GM23338 (cell line): Measurements from ENCODE around the gene CPSF2.
"Not testable (repeated sequence)": the region's sequence is repeated elsewhere in the genome, so short reads cannot be mapped to it uniquely, and the experiment has no call there.

ENCODE experiments used
- CREB1 ChIP-seq: fragments of 250-450 bp; sonication (Bioruptor Pico); IDR thresholded peaks from 2 replicates; pipeline ENCODE4 v1.5.0; 2020; ENCODE audit warnings: low read depth, mild to moderate bottlenecking, moderate library complexity
- CTCF ChIP-seq, 2 experiments: fragments of 200-600 bp in 1 of 2; sonication (generic) in 1 of 2; conservative IDR thresholded peaks; 2 replicates each; pipeline versions ENCODE4 v1.5.1 to v1.6.1; 2016 to 2017; ENCODE audit warnings: antibody characterized with exemption in 2 of 2, low read depth in 2 of 2, mild to moderate bottlenecking in 2 of 2, moderate library complexity in 1 of 2
- EZH2 ChIP-seq: fragments of 200-600 bp; sonication (generic); IDR thresholded peaks from one replicate; pipeline ENCODE4 v1.8.0; 2017; ENCODE audit warnings: antibody characterized with exemption, mild to moderate bottlenecking, low read depth; ENCODE audit not compliant: unreplicated experiment
- EZH2phosphoT487 ChIP-seq: fragments of 200-600 bp; sonication (generic); IDR thresholded peaks from one replicate; pipeline ENCODE4 v1.8.1; 2018; ENCODE audit warnings: antibody characterized with exemption; ENCODE audit not compliant: unreplicated experiment
- JUNB ChIP-seq: IDR thresholded peaks from one replicate; pipeline ENCODE4 v1.6.1; 2016; ENCODE audit warnings: antibody characterized with exemption; ENCODE audit not compliant: unreplicated experiment
- NANOG ChIP-seq: IDR thresholded peaks from 2 replicates; pipeline ENCODE4 v1.6.1; 2016; ENCODE audit warnings: antibody characterized with exemption, borderline replicate concordance
- POLR2AphosphoS5 ChIP-seq: IDR thresholded peaks from 2 replicates; pipeline ENCODE4 v1.6.1; 2016; ENCODE audit warnings: antibody characterized with exemption, low read depth
- ZNF114 ChIP-seq: fragments of 250-450 bp; sonication (Bioruptor Pico); IDR thresholded peaks from 2 replicates; pipeline ENCODE4 v1.5.0; 2020; ENCODE audit warnings: mild to moderate bottlenecking, moderate library complexity
- ZNF331 ChIP-seq: fragments of 250-450 bp; sonication (Bioruptor Pico); IDR thresholded peaks from 2 replicates; pipeline ENCODE4 v1.5.0; 2020; ENCODE audit warnings: low read depth, mild to moderate bottlenecking, moderate library complexity
- TF ChIP-seq, protein P1 (sequence below): IDR thresholded peaks from one replicate; pipeline ENCODE4 v1.6.1; 2018; ENCODE audit warnings: antibody characterized with exemption; ENCODE audit not compliant: unreplicated experiment
- TF ChIP-seq, protein P2 (sequence below): fragments of 250-450 bp; sonication (Bioruptor Pico); IDR thresholded peaks from 2 replicates; pipeline ENCODE4 v1.5.0; 2020; ENCODE audit warnings: mild to moderate bottlenecking, moderate library complexity
- TF ChIP-seq, protein P3 (sequence below): IDR thresholded peaks from 2 replicates; pipeline ENCODE4 v1.6.1; 2016; ENCODE audit warnings: antibody characterized with exemption

- TF ChIP-seq CTCF (conservative IDR thresholded peaks at IDR 0.05; ENCODE audit: low read depth in 2 of 2); EZH2phosphoT487; CREB1 (CRISPR knock-in tag); EZH2; JUNB; POLR2AphosphoS5; ZNF114; NANOG; ZNF331 (CRISPR knock-in tag): not testable (repeated sequence)
- TF ChIP-seq, protein P1, sequence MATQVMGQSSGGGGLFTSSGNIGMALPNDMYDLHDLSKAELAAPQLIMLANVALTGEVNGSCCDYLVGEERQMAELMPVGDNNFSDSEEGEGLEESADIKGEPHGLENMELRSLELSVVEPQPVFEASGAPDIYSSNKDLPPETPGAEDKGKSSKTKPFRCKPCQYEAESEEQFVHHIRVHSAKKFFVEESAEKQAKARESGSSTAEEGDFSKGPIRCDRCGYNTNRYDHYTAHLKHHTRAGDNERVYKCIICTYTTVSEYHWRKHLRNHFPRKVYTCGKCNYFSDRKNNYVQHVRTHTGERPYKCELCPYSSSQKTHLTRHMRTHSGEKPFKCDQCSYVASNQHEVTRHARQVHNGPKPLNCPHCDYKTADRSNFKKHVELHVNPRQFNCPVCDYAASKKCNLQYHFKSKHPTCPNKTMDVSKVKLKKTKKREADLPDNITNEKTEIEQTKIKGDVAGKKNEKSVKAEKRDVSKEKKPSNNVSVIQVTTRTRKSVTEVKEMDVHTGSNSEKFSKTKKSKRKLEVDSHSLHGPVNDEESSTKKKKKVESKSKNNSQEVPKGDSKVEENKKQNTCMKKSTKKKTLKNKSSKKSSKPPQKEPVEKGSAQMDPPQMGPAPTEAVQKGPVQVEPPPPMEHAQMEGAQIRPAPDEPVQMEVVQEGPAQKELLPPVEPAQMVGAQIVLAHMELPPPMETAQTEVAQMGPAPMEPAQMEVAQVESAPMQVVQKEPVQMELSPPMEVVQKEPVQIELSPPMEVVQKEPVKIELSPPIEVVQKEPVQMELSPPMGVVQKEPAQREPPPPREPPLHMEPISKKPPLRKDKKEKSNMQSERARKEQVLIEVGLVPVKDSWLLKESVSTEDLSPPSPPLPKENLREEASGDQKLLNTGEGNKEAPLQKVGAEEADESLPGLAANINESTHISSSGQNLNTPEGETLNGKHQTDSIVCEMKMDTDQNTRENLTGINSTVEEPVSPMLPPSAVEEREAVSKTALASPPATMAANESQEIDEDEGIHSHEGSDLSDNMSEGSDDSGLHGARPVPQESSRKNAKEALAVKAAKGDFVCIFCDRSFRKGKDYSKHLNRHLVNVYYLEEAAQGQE, result not testable (repeated sequence)
- TF ChIP-seq, protein P2, sequence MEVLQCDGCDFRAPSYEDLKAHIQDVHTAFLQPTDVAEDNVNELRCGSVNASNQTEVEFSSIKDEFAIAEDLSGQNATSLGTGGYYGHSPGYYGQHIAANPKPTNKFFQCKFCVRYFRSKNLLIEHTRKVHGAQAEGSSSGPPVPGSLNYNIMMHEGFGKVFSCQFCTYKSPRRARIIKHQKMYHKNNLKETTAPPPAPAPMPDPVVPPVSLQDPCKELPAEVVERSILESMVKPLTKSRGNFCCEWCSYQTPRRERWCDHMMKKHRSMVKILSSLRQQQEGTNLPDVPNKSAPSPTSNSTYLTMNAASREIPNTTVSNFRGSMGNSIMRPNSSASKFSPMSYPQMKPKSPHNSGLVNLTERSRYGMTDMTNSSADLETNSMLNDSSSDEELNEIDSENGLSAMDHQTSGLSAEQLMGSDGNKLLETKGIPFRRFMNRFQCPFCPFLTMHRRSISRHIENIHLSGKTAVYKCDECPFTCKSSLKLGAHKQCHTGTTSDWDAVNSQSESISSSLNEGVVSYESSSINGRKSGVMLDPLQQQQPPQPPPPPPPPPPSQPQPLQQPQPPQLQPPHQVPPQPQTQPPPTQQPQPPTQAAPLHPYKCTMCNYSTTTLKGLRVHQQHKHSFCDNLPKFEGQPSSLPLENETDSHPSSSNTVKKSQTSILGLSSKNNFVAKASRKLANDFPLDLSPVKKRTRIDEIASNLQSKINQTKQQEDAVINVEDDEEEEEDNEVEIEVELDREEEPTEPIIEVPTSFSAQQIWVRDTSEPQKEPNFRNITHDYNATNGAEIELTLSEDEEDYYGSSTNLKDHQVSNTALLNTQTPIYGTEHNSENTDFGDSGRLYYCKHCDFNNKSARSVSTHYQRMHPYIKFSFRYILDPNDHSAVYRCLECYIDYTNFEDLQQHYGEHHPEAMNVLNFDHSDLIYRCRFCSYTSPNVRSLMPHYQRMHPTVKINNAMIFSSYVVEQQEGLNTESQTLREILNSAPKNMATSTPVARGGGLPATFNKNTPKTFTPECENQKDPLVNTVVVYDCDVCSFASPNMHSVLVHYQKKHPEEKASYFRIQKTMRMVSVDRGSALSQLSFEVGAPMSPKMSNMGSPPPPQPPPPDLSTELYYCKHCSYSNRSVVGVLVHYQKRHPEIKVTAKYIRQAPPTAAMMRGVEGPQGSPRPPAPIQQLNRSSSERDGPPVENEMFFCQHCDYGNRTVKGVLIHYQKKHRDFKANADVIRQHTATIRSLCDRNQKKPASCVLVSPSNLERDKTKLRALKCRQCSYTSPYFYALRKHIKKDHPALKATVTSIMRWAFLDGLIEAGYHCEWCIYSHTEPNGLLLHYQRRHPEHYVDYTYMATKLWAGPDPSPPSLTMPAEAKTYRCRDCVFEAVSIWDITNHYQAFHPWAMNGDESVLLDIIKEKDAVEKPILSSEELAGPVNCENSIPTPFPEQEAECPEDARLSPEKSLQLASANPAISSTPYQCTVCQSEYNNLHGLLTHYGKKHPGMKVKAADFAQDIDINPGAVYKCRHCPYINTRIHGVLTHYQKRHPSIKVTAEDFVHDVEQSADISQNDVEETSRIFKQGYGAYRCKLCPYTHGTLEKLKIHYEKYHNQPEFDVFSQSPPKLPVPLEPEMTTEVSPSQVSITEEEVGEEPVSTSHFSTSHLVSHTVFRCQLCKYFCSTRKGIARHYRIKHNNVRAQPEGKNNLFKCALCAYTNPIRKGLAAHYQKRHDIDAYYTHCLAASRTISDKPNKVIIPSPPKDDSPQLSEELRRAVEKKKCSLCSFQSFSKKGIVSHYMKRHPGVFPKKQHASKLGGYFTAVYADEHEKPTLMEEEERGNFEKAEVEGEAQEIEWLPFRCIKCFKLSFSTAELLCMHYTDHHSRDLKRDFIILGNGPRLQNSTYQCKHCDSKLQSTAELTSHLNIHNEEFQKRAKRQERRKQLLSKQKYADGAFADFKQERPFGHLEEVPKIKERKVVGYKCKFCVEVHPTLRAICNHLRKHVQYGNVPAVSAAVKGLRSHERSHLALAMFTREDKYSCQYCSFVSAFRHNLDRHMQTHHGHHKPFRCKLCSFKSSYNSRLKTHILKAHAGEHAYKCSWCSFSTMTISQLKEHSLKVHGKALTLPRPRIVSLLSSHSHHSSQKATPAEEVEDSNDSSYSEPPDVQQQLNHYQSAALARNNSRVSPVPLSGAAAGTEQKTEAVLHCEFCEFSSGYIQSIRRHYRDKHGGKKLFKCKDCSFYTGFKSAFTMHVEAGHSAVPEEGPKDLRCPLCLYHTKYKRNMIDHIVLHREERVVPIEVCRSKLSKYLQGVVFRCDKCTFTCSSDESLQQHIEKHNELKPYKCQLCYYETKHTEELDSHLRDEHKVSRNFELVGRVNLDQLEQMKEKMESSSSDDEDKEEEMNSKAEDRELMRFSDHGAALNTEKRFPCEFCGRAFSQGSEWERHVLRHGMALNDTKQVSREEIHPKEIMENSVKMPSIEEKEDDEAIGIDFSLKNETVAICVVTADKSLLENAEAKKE (CRISPR knock-in tag), result not testable (repeated sequence)
- TF ChIP-seq, protein P3, sequence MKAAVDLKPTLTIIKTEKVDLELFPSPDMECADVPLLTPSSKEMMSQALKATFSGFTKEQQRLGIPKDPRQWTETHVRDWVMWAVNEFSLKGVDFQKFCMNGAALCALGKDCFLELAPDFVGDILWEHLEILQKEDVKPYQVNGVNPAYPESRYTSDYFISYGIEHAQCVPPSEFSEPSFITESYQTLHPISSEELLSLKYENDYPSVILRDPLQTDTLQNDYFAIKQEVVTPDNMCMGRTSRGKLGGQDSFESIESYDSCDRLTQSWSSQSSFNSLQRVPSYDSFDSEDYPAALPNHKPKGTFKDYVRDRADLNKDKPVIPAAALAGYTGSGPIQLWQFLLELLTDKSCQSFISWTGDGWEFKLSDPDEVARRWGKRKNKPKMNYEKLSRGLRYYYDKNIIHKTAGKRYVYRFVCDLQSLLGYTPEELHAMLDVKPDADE, result not testable (repeated sequence)
Observed at GRCh38 chr14:92213125-92213524, 91.4 kb downstream of the CPSF2 start.
